IMR-90 (cell line): ENCODE measurements around the gene CDC34. TPM values are rescaled to one million over a fixed set of nuclear protein-coding genes. Genes with fewer than 3 reads are reported as not detected.

Experiments
- ATAC-seq: fragments of 200-7000 bp; cut with Tn5 transposase; 2 replicates; pipeline ENCODE4 v1.9.1; 2020; ENCODE audit warnings: low read depth, mild to moderate bottlenecking, moderate library complexity
- BruUV-seq: library from RNA; stranded (reverse); fragments of 400-500 nt; replicated peaks from 2 replicates; lab custom pipeline; 2021; lab: Mats Ljungman, UMichigan
- CTCF ChIA-PET: fragments of 300-600 bp; formaldehyde crosslinking; extraction: SDS; loops from one replicate; lab custom pipeline; 2021; ENCODE audit warnings: antibody characterized with exemption; lab: Yijun Ruan, JAX
- POLR2A ChIA-PET: fragments of 300-600 bp; sonication (Branson Sonifier 250); formaldehyde crosslinking; loops from one replicate; lab custom pipeline; 2022; ENCODE audit warnings: antibody characterized with exemption; ENCODE audit not compliant: unreplicated experiment; lab: Charles Lee
- DNase-seq: peaks from one replicate; pipeline ENCODE4 v3.0.0; 2013
- H2AFZ ChIP-seq: replicated peaks from 2 replicates; pipeline ENCODE3; 2013; ENCODE audit warnings: low read length, mild to moderate bottlenecking; ENCODE audit not compliant: poor library complexity
- H2AK5ac ChIP-seq: 2 replicates; pipeline ENCODE4 v1.6.1; 2013; ENCODE audit warnings: low read depth, low read length, inconsistent platforms
- H2AK9ac ChIP-seq: replicated peaks from 2 replicates; pipeline ENCODE3; 2013; ENCODE audit warnings: mild to moderate bottlenecking, low read depth, low read length, moderate library complexity; ENCODE audit not compliant: poor library complexity
- H2BK120ac ChIP-seq: 2 replicates; pipeline ENCODE4 v1.6.1; 2013; ENCODE audit warnings: low read depth, low read length, inconsistent platforms
- H2BK15ac ChIP-seq: 3 replicates; pipeline ENCODE4 v1.6.1; 2013; ENCODE audit warnings: low read depth, low read length, inconsistent platforms
- H2BK20ac ChIP-seq: 2 replicates; pipeline ENCODE4 v1.6.1; 2013; ENCODE audit warnings: low read depth, mild to moderate bottlenecking, inconsistent platforms, low read length, moderate library complexity
- H2BK5ac ChIP-seq: 2 replicates; pipeline ENCODE4 v1.6.1; 2013; ENCODE audit warnings: mild to moderate bottlenecking, low read depth, low read length, inconsistent platforms; ENCODE audit not compliant: poor library complexity, severe bottlenecking
- H3K14ac ChIP-seq: replicated peaks from 2 replicates; pipeline ENCODE4 v1.6.1; 2013; ENCODE audit warnings: low read depth, low read length, inconsistent platforms
- H3K18ac ChIP-seq: 2 replicates; pipeline ENCODE4 v1.6.1; 2013; ENCODE audit warnings: low read depth, low read length, control low read depth
- H3K23ac ChIP-seq: 2 replicates; pipeline ENCODE4 v1.6.1; 2013; ENCODE audit warnings: low read depth, low read length, inconsistent platforms
- H3K27ac ChIP-seq: 2 replicates; pipeline ENCODE4 v1.5.1; 2013; ENCODE audit warnings: mild to moderate bottlenecking, control low read depth, low read length; ENCODE audit not compliant: insufficient read depth
- H3K27me3 ChIP-seq: 2 replicates; pipeline ENCODE4 v1.6.1; 2013; ENCODE audit warnings: low read length; ENCODE audit not compliant: control insufficient read depth, insufficient read depth
- H3K36me3 ChIP-seq: 2 replicates; pipeline ENCODE4 v1.6.1; 2013; ENCODE audit warnings: low read length, mixed read lengths; ENCODE audit not compliant: control insufficient read depth, insufficient read depth
- H3K4ac ChIP-seq: 2 replicates; pipeline ENCODE4 v1.6.1; 2013; ENCODE audit warnings: low read depth, low read length, inconsistent platforms
- H3K4me1 ChIP-seq: 2 replicates; pipeline ENCODE4 v1.6.1; 2013; ENCODE audit warnings: low read length, mixed read lengths; ENCODE audit not compliant: control insufficient read depth, insufficient read depth
- H3K4me2 ChIP-seq: 2 replicates; pipeline ENCODE4 v1.6.1; 2013; ENCODE audit warnings: low read depth, mild to moderate bottlenecking, control low read depth, low read length, moderate library complexity
- H3K4me3 ChIP-seq: 2 replicates; pipeline ENCODE4 v1.5.1; 2013; ENCODE audit warnings: low read depth, mild to moderate bottlenecking, control low read depth, low read length, moderate library complexity; ENCODE audit not compliant: insufficient read depth
- H3K56ac ChIP-seq: 2 replicates; pipeline ENCODE4 v1.6.1; 2013; ENCODE audit warnings: low read length, inconsistent platforms; ENCODE audit not compliant: insufficient read depth; ENCODE audit errors: extremely low read depth
- H3K79me1 ChIP-seq, 2 experiments: 2 replicates each; pipeline ENCODE4 v1.6.1; 2013; ENCODE audit warnings: low read length in 2 of 2, inconsistent platforms in 1 of 2, low read depth in 1 of 2
- H3K9ac ChIP-seq: 2 replicates; pipeline ENCODE4 v1.6.1; 2013; ENCODE audit warnings: low read depth, low read length, control low read depth
- H3K9me1 ChIP-seq: 2 replicates; pipeline ENCODE4 v1.6.1; 2013; ENCODE audit warnings: low read length, inconsistent platforms; ENCODE audit not compliant: insufficient read depth
- H3K9me3 ChIP-seq: 2 replicates; pipeline ENCODE4 v1.6.1; 2013; ENCODE audit warnings: low read length; ENCODE audit not compliant: control insufficient read depth, insufficient read depth
- H4K20me1 ChIP-seq: 2 replicates; pipeline ENCODE4 v1.6.1; 2013; ENCODE audit warnings: low read length, inconsistent platforms; ENCODE audit not compliant: insufficient read depth
- H4K5ac ChIP-seq: 2 replicates; pipeline ENCODE4 v1.6.1; 2013; ENCODE audit warnings: mild to moderate bottlenecking, low read depth, low read length, control low read depth
- H4K8ac ChIP-seq, 2 experiments: 2 replicates each; pipeline ENCODE4 v1.6.1; 2013; ENCODE audit warnings: low read depth in 2 of 2, low read length in 2 of 2, control low read depth in 1 of 2, inconsistent platforms in 1 of 2
- H4K91ac ChIP-seq: 2 replicates; pipeline ENCODE4 v1.6.1; 2013; ENCODE audit warnings: low read depth, low read length, inconsistent platforms; ENCODE audit not compliant: insufficient read depth
- BHLHE40 ChIP-seq: fragments of 150-350 bp; IDR thresholded peaks from 2 replicates; pipeline ENCODE4 v1.6.1; 2016; ENCODE audit warnings: mild to moderate bottlenecking, low read depth, low read length
- CEBPB ChIP-seq: IDR thresholded peaks from 2 replicates; pipeline ENCODE4 v1.6.1; 2012; ENCODE audit warnings: low read depth, low read length, improper control_type of control experiment
- CHD1 ChIP-seq: IDR thresholded peaks from 2 replicates; pipeline ENCODE4 v1.6.1; 2012; ENCODE audit warnings: low read depth, low read length, improper control_type of control experiment
- ELK1 ChIP-seq: fragments of 150-350 bp; IDR thresholded peaks from 2 replicates; pipeline ENCODE4 v1.6.1; 2016; ENCODE audit warnings: low read depth, mild to moderate bottlenecking, low read length, moderate library complexity, borderline replicate concordance
- FOS ChIP-seq: fragments of 150-350 bp; IDR thresholded peaks from 2 replicates; pipeline ENCODE4 v1.6.1; 2016; ENCODE audit warnings: low read depth, low read length
- MAFK ChIP-seq: IDR thresholded peaks from 2 replicates; pipeline ENCODE4 v1.6.1; 2012; ENCODE audit warnings: low read depth, low read length, improper control_type of control experiment
- MAZ ChIP-seq: IDR thresholded peaks from 2 replicates; pipeline ENCODE4 v1.6.1; 2012; ENCODE audit warnings: low read depth, mild to moderate bottlenecking, low read length, improper control_type of control experiment, moderate library complexity, borderline replicate concordance
- MXI1 ChIP-seq: IDR thresholded peaks from 2 replicates; pipeline ENCODE4 v1.6.1; 2012; ENCODE audit warnings: low read depth, mild to moderate bottlenecking, low read length, moderate library complexity, borderline replicate concordance
- NFE2L2 ChIP-seq: fragments of 150-350 bp; IDR thresholded peaks from 2 replicates; pipeline ENCODE4 v1.6.1; 2016; ENCODE audit warnings: low read depth, mild to moderate bottlenecking, low read length
- POLR2A ChIP-seq: IDR thresholded peaks from 2 replicates; pipeline ENCODE4 v1.6.1; 2012; ENCODE audit warnings: mild to moderate bottlenecking, low read depth, low read length
- RAD21 ChIP-seq: IDR thresholded peaks from 2 replicates; pipeline ENCODE4 v1.6.1; 2012; ENCODE audit warnings: low read length, improper control_type of control experiment
- RCOR1 ChIP-seq: IDR thresholded peaks from 2 replicates; pipeline ENCODE4 v1.6.1; 2012; ENCODE audit warnings: mild to moderate bottlenecking, low read length, improper control_type of control experiment; ENCODE audit not compliant: insufficient replicate concordance
- RFX5 ChIP-seq: IDR thresholded peaks from 2 replicates; pipeline ENCODE4 v1.8.0; 2012; ENCODE audit warnings: low read depth, mild to moderate bottlenecking, low read length, moderate library complexity
- SMC3 ChIP-seq: fragments of 150-350 bp; IDR thresholded peaks from 2 replicates; pipeline ENCODE4 v1.6.1; 2016; ENCODE audit warnings: low read depth, mild to moderate bottlenecking, antibody characterized with exemption, low read length, moderate library complexity
- USF2 ChIP-seq: fragments of 150-350 bp; IDR thresholded peaks from 2 replicates; pipeline ENCODE4 v1.6.1; 2017; ENCODE audit warnings: mild to moderate bottlenecking, antibody characterized with exemption, low read length, low read depth
- WGBS, 2 experiments: methylation state at CpG; one replicate each; pipeline versions ENCODE4 v1.1.5 to v1.1.7; 2013; ENCODE audit warnings: missing lambda C conversion rate in 2 of 2; ENCODE audit not compliant: insufficient read length in 1 of 2; ENCODE audit errors: extremely low coverage in 2 of 2; 5-methylcytosine and 5-hydroxymethylcytosine counted together
- dilution Hi-C: fragments of 300-500 bp; cut with HindIII; formaldehyde crosslinking; loops from one replicate; pipeline ENCODE4 v1.14.3; 2018; ENCODE audit warnings: low sequenced_read_pairs; ENCODE audit not compliant: unreplicated experiment
- in situ Hi-C: fragments of 300-500 bp; cut with MboI; formaldehyde crosslinking; loops from 3 replicates; pipeline ENCODE4 v1.14.3; 2019; ENCODE audit warnings: low sequenced_read_pairs, inconsistent platforms, mixed read lengths
- intact Hi-C: fragments of 100-400 bp; cut with micrococcal nuclease; formaldehyde crosslinking; loops from 2 replicates; pipeline ENCODE4 v1.10.0; 2022
- polyA plus RNA-seq, 3 experiments: library from polyadenylated mRNA; depleted of rRNA; stranded (reverse); fragments of >200 nt; gene quantifications; 2 replicates each; pipeline ENCODE4 v1.2.3, GENCODE V29; 2012; ENCODE audit warnings: low replicate concordance in 1 of 3
- total RNA-seq: library from RNA; depleted of rRNA; stranded (reverse); fragments of >200 nt; gene quantifications from 2 replicates; pipeline ENCODE4 v1.2.3, GENCODE V29; 2012
- TF ChIP-seq, protein P1 (sequence below): conservative IDR thresholded peaks from 2 replicates; pipeline ENCODE4 v1.5.1; 2012; ENCODE audit warnings: mild to moderate bottlenecking, low read depth, low read length, improper control_type of control experiment

The CDC34 gene
- total and polyA plus RNA-seq, 2 of the 4 experiments (the other 2 are of a cell fraction) = 35.7 to 68.9 TPM

GRCh38 chr19:498977-499623 lies 32.5 kb upstream of the CDC34 start:
- ATAC-seq (no peak), DNase-seq (no peak)
- Histone ChIP-seq H3K27ac (no peak overlapping the region), H4K5ac (no peak overlapping the region), H3K9me3 (no peaks in the 10 kb centered on the region), H3K14ac (no peak overlapping the region), H3K9ac (no peak overlapping the region), H2BK120ac (no peak overlapping the region), H3K18ac (no peak overlapping the region), H4K8ac (no peak overlapping the region), H3K36me3 (no peaks in the 10 kb centered on the region), H2AFZ (peak overlapping the region; percentile 43), H3K4me3 (no peak overlapping the region), H2AK5ac (no peak overlapping the region), H2BK5ac (no peak overlapping the region), H2BK15ac (no peak overlapping the region), H3K4ac (no peak overlapping the region), H3K23ac (no peak overlapping the region), H3K4me2 (no peak overlapping the region), H3K4me1 (no peaks in the 10 kb centered on the region; the same call in 1 of the 2 replicates), H2BK20ac (no peak overlapping the region), H3K56ac (no peak overlapping the region), H4K91ac (no peak overlapping the region), H3K27me3 (peaks cover 32% of the 10 kb centered on the region), H4K20me1 (no peaks in the 10 kb centered on the region), H3K9me1 (no peaks in the 10 kb centered on the region), H2AK9ac (no peak overlapping the region), H3K79me1 (no peaks in the 10 kb centered on the region)
- in situ Hi-C loops (no loop called here), dilution Hi-C loops (no loop called here), intact Hi-C loops (no loop called here)
- BruUV-seq = no TSS peak
- WGBS, 2 experiments = 73% methylated on average over 22 of the region's 31 CpGs; no CpG with 5 or more reads in 1 of the 2 experiments
- ChIA-PET POLR2A (no interaction called here), CTCF (no interaction called here)
- no peak for TF ChIP-seq MXI1
- TF ChIP-seq RCOR1 = no peak
- no peak for TF ChIP-seq BHLHE40
- TF ChIP-seq RAD21 = no peak
- no peak for TF ChIP-seq USF2
- TF ChIP-seq, protein P1, sequence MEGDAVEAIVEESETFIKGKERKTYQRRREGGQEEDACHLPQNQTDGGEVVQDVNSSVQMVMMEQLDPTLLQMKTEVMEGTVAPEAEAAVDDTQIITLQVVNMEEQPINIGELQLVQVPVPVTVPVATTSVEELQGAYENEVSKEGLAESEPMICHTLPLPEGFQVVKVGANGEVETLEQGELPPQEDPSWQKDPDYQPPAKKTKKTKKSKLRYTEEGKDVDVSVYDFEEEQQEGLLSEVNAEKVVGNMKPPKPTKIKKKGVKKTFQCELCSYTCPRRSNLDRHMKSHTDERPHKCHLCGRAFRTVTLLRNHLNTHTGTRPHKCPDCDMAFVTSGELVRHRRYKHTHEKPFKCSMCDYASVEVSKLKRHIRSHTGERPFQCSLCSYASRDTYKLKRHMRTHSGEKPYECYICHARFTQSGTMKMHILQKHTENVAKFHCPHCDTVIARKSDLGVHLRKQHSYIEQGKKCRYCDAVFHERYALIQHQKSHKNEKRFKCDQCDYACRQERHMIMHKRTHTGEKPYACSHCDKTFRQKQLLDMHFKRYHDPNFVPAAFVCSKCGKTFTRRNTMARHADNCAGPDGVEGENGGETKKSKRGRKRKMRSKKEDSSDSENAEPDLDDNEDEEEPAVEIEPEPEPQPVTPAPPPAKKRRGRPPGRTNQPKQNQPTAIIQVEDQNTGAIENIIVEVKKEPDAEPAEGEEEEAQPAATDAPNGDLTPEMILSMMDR = no peak
- no peak for TF ChIP-seq FOS
- no peak for TF ChIP-seq POLR2A
- no peak for TF ChIP-seq RFX5
- no peak for TF ChIP-seq CEBPB
- TF ChIP-seq MAFK = no peak
- TF ChIP-seq SMC3 = no peak
- TF ChIP-seq CHD1 = no peak
- TF ChIP-seq NFE2L2 = no peak
- no peak for TF ChIP-seq MAZ
- TF ChIP-seq ELK1 = no peak
